GM12801 (cell line): ENCODE results near the gene EGR1.

ENCODE experiments used
- TF ChIP-seq, protein P1 (sequence below): IDR thresholded peaks from one replicate; pipeline ENCODE4 v1.5.1; 2011; ENCODE audit warnings: control low read depth; ENCODE audit not compliant: insufficient read length; ENCODE audit errors: extremely low read depth

Gene EGR1

GRCh38 chr5:138465261-138466124 lies at the start of gene EGR1:
Gene EGR1 (plus strand): TSS chr5:138465479. CDS start chr5:138465762, 283 bp downstream.
- TF ChIP-seq, protein P1, sequence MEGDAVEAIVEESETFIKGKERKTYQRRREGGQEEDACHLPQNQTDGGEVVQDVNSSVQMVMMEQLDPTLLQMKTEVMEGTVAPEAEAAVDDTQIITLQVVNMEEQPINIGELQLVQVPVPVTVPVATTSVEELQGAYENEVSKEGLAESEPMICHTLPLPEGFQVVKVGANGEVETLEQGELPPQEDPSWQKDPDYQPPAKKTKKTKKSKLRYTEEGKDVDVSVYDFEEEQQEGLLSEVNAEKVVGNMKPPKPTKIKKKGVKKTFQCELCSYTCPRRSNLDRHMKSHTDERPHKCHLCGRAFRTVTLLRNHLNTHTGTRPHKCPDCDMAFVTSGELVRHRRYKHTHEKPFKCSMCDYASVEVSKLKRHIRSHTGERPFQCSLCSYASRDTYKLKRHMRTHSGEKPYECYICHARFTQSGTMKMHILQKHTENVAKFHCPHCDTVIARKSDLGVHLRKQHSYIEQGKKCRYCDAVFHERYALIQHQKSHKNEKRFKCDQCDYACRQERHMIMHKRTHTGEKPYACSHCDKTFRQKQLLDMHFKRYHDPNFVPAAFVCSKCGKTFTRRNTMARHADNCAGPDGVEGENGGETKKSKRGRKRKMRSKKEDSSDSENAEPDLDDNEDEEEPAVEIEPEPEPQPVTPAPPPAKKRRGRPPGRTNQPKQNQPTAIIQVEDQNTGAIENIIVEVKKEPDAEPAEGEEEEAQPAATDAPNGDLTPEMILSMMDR = no peak

- TF ChIP-seq, protein P1 = no peak
Observed at GRCh38 chr5:138418444-138418843, 46.8 kb upstream of the EGR1 start.

DNA sequence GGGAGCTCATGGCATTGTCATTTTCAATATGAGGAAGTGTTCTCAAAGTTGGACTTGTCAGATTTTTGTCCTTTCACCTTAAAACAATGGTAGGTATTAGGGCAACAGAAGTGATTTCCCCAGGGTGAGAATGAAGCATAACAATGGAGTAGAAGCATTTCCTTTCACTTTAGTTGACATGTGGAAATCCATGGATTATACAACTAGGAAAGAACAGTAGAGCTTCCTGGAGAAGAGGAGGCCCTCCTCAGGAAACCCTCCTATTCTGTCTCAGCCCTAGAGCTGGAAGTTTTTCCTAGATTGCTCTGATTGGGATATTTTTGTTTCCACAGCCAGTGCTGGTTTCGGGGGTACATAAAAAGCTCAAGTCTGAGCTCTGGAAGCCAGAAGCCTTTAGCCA lies 40.2 kb upstream of the EGR1 start:
- TF ChIP-seq, protein P1 = no peak

DNA sequence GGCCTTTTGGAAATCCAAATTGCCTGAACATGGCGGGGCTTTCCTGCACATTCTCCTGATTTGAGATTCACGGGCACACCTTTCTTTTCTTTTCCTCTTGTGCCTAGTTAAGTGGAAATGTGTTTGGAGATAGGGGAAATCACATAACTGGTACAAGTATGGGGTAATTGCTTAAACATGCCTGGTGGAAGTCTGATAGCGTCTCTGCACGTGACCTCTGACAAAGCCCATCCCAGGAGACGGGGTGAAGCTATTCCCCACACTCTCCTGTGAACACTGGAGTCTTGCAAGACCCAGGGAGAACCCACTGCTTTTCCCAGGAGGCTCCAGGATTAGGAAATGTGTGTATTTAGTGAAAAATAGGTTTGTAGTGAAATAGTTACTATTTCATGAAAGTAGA lies 29.3 kb upstream of the EGR1 start:
- TF ChIP-seq, protein P1 = no peak

DNA sequence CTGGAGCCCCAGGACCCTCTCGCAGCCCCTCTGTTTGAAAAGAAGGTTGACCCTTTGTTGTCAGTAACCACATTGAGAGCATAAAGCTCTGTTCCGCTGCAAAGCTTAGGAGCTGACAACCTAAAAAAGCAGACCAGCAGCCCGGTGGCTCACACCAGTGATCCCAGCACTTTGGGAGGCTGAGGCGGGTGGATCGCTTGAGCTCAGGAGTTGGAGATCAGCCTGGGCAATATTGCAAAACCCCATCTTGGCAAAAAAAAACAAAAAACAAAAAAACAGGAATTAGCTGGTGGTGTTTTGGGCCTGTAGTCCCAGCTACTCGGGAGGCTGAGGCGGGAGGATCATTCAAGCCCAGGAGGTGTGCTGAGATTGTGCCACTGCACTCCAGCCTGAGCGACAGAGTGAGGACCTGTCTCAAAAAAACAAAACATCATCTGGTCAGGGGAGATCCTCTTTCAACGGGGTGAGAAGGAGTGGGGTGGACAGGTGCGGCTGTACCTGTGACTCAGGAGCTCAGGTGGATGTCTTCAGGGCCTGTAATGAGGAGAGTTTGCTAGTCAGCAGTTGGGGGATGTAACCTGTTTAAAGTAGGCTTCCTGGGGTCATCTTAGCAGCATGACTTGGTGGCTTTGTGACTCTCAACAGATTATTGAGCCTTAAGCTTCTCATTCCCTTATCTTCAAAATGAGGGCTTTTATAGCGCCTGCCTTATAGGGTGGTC lies 27.1 kb upstream of the EGR1 start:
- TF ChIP-seq, protein P1 = no peak

- TF ChIP-seq, protein P1 = no peak
Observed at GRCh38 chr5:138438724-138439476, 26.4 kb upstream of the EGR1 start, which contains the start of gene REEP2. Gene REEP2 (plus strand): TSS chr5:138439057. CDS start chr5:138439209, 152 bp downstream.
